Fibroblast of the aortic adventitia (primary cell): Measurements from ENCODE around the gene SLF2. TPM values are rescaled to one million over a fixed set of nuclear protein-coding genes. Genes with fewer than 3 reads are reported as not detected.
"Not testable (repeated sequence)": the region's sequence is repeated elsewhere in the genome, so short reads cannot be mapped to it uniquely, and the experiment has no call there.

ENCODE experiments used
- DNase-seq: peaks from one replicate; pipeline ENCODE4 v3.0.0-alpha.2; 2010; ENCODE audit warnings: low read depth
- H3K4me3 ChIP-seq: 2 replicates; pipeline ENCODE4 v1.5.1; 2011; ENCODE audit warnings: low read depth, mild to moderate bottlenecking, control low read depth, low read length, moderate library complexity
- CTCF ChIP-seq: IDR thresholded peaks from 2 replicates; pipeline ENCODE4 v1.5.1; 2011; ENCODE audit warnings: mild to moderate bottlenecking, low read length, control low read depth, inconsistent platforms; ENCODE audit not compliant: insufficient read depth
- total RNA-seq: library from RNA; depleted of rRNA; stranded (reverse); fragments of >200 nt; gene quantifications from 2 replicates; pipeline ENCODE4 v1.2.3, GENCODE V29; 2012; ENCODE audit warnings: low replicate concordance

The SLF2 gene
- total RNA-seq, 1 donor: 62.8 TPM

GRCh38 chr10:100972115-100972903, 59.5 kb downstream of the SLF2 start:
- TF ChIP-seq CTCF: no peak
- no peak for DNase-seq
- H3K4me3 ChIP-seq: no peak overlapping the region

GRCh38 chr10:100972904-100973535, 60.3 kb downstream of the SLF2 start:
- TF ChIP-seq CTCF: no peak
- DNase-seq: no peak
- H3K4me3 ChIP-seq: no peak overlapping the region

GRCh38 chr10:100975397-100975796, 62.6 kb downstream of the SLF2 start:
- not testable (repeated sequence) for DNase-seq, H3K4me3 ChIP-seq

DNA sequence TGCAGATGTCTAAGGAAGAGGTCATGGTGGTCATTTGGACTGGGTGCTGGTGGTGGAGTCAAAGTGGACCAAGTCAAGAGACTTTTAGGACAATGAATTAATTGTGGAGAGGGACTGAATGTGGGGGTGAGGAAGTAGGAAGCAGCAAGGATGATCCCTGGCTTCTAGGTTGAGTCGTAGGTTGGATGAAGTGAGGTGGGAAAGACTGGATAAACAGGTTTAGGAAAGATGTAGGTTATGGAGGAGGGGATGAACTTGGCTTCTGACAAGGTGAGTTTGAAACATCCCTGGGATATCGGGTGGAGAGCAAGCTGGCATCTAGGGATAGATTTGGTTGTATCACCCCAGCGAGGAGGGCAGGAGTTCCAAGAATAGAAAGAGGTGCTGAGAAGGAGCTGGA, 64.1 kb downstream of the SLF2 start:
- no peak for TF ChIP-seq CTCF
- no peak overlapping the region for H3K4me3 ChIP-seq
- DNase-seq: no peak

- no peak overlapping the region for H3K4me3 ChIP-seq
- no peak for DNase-seq
- TF ChIP-seq CTCF: no peak
These were observed 64.7 kb downstream of the SLF2 start for GRCh38 chr10:100977436-100977835.

DNA sequence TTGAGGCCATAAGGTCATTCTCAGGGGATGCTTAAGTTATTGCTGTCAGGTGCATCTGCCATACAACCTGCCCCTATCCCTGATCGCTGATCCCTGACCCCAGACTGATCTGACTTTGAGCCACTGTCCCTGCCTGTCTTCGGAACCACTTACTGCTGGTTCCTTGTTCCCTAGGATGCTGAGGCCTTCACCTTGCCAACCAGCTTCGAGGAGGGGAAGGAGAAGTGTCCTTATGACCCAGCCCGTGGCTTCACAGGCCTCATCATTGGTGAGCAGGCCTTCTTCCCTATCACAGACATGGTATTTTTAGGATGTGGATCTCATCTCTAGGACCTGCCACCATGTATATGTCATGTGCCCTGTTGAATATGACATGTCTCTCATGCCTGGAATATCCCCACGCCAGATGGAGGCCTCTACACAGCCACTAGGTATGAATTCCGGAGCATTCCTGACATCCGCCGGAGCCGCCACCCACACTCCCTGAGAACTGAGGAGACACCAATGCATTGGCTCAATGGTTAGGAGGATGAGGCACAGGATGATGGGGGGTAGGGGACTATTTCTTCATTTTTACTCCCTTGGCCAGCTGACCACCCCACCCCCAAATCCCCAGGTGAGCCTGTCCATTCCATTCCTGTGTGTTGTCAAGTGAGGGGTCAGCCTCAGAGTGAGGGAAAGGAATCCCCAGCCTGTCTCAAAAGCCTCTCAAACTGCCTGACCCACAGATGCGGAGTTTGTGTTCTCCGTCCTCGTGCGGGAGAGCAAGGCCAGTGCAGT, 65.5 kb downstream of the SLF2 start:
- no peak for TF ChIP-seq CTCF
- no peak overlapping the region for H3K4me3 ChIP-seq
- no peak for DNase-seq

GRCh38 chr10:100978901-100979195, 66.1 kb downstream of the SLF2 start:
- no peak for TF ChIP-seq CTCF

More at GRCh38 chr10:100978901-100979195, 66.1 kb downstream of the SLF2 start:
- DNase-seq: no peak
- no peak overlapping the region for H3K4me3 ChIP-seq
